Calu3 (cell line): Measurements from ENCODE around the gene LURAP1L. TPM values are rescaled to one million over a fixed set of nuclear protein-coding genes. Genes with fewer than 3 reads are reported as not detected.
A peak's percentile ranks its signal among the peaks of the same experiment; 100 is the strongest.

ENCODE experiments used
- BruUV-seq: library from RNA; stranded (reverse); fragments of 400-500 nt; replicated peaks from 2 replicates; lab custom pipeline; 2021; lab: Mats Ljungman, UMichigan
- CTCF ChIA-PET: fragments of 300-600 bp; sonication (Branson Sonifier 250); formaldehyde crosslinking; loops from one replicate; lab custom pipeline; 2022; ENCODE audit warnings: antibody characterized with exemption; lab: Charles Lee
- DNase-seq: peaks from one replicate; pipeline ENCODE4 v3.0.0; 2022
- H3K27ac Mint-ChIP-seq: one replicate; pipeline ENCODE4 v1.8.0; 2022; ENCODE audit warnings: mixed read lengths; ENCODE audit not compliant: unreplicated experiment
- H3K27me3 Mint-ChIP-seq: one replicate; pipeline ENCODE4 v1.8.0; 2022; ENCODE audit warnings: mixed read lengths; ENCODE audit not compliant: unreplicated experiment
- H3K36me3 Mint-ChIP-seq: one replicate; pipeline ENCODE4 v1.8.0; 2022; ENCODE audit warnings: mild to moderate bottlenecking, moderate library complexity, mixed read lengths; ENCODE audit not compliant: insufficient read depth, unreplicated experiment
- H3K4me1 Mint-ChIP-seq: one replicate; pipeline ENCODE4 v1.8.0; 2022; ENCODE audit warnings: mild to moderate bottlenecking, low read depth, mixed read lengths; ENCODE audit not compliant: unreplicated experiment
- H3K4me3 Mint-ChIP-seq: one replicate; pipeline ENCODE4 v1.8.0; 2022; ENCODE audit warnings: mild to moderate bottlenecking, low read depth, moderate library complexity, mixed read lengths; ENCODE audit not compliant: unreplicated experiment
- H3K9me3 Mint-ChIP-seq: one replicate; pipeline ENCODE4 v1.8.0; 2022; ENCODE audit warnings: low read depth, mixed read lengths; ENCODE audit not compliant: unreplicated experiment
- intact Hi-C: fragments of 100-400 bp; cut with micrococcal nuclease; formaldehyde crosslinking; loops from one replicate; pipeline ENCODE4 v1.10.0; 2022; ENCODE audit not compliant: unreplicated experiment
- total RNA-seq: library from RNA; stranded (reverse); gene quantifications from 2 replicates; pipeline ENCODE4 v1.2.3, GENCODE V29; 2022
- TF ChIP-seq, protein P1 (sequence below): fragments of 200-600 bp; IDR thresholded peaks from one replicate; pipeline ENCODE4 v1.8.0; 2022; ENCODE audit warnings: antibody characterized with exemption; ENCODE audit not compliant: unreplicated experiment

LURAP1L gene
- total RNA-seq, 1 experiment from 2014 or later, result 48.7 TPM

DNA sequence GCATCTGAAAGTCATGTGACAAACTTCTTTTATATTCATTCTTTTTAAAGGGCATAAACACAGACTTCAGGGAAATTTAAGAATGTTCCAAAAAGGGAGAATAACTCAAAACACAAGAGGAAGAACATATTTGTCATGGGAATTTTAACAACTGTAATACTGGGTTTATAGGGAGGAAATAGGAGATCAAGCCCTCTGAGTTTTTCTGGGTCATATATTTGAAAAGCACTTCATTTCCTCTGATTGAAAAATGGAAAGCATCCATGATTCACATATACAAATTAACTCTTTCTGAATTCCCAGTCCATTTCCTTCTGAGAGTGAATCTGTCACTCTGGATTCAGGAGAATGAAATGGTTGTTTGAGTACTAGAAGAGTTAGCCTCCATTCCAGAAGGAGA is 26.8 kb downstream of the LURAP1L start:
- CTCF ChIA-PET, result no interaction called here
- intact Hi-C loops, result no loop called here
- no peak for DNase-seq

GRCh38 chr9:12802093-12802492 is 27.3 kb downstream of the LURAP1L start:
- Mint-ChIP-seq H3K4me3 (no peak overlapping the region), H3K27ac (no peak overlapping the region), H3K36me3 (peaks cover 10% of the 10 kb centered on the region), H3K4me1 (peaks cover 23% of the 10 kb centered on the region), H3K27me3 (no peaks in the 10 kb centered on the region), H3K9me3 (peaks cover 4% of the 10 kb centered on the region)
- TF ChIP-seq, protein P1, sequence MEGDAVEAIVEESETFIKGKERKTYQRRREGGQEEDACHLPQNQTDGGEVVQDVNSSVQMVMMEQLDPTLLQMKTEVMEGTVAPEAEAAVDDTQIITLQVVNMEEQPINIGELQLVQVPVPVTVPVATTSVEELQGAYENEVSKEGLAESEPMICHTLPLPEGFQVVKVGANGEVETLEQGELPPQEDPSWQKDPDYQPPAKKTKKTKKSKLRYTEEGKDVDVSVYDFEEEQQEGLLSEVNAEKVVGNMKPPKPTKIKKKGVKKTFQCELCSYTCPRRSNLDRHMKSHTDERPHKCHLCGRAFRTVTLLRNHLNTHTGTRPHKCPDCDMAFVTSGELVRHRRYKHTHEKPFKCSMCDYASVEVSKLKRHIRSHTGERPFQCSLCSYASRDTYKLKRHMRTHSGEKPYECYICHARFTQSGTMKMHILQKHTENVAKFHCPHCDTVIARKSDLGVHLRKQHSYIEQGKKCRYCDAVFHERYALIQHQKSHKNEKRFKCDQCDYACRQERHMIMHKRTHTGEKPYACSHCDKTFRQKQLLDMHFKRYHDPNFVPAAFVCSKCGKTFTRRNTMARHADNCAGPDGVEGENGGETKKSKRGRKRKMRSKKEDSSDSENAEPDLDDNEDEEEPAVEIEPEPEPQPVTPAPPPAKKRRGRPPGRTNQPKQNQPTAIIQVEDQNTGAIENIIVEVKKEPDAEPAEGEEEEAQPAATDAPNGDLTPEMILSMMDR, result no peak
- no peak for DNase-seq
- CTCF ChIA-PET, result no interaction called here
- intact Hi-C loops, result no loop called here
- BruUV-seq, result no TSS peak

More for the DNA sequence above, 26.8 kb downstream of the LURAP1L start:
- Mint-ChIP-seq H3K36me3 (peaks cover 10% of the 10 kb centered on the region), H3K27ac (no peak overlapping the region), H3K4me1 (peaks cover 28% of the 10 kb centered on the region), H3K4me3 (no peak overlapping the region), H3K9me3 (peaks cover 4% of the 10 kb centered on the region), H3K27me3 (no peaks in the 10 kb centered on the region)
- TF ChIP-seq, protein P1, result no peak
- BruUV-seq, result no TSS peak

GRCh38 chr9:12808569-12808968 is 33.7 kb downstream of the LURAP1L start:
- Mint-ChIP-seq H3K9me3 (no peaks in the 10 kb centered on the region), H3K36me3 (peaks cover 27% of the 10 kb centered on the region), H3K4me3 (no peak overlapping the region), H3K27me3 (no peaks in the 10 kb centered on the region), H3K4me1 (peaks cover 46% of the 10 kb centered on the region), H3K27ac (peak overlapping the region; percentile 94)
- intact Hi-C loops, result no loop called here
- CTCF ChIA-PET, result no interaction called here
- no peak for DNase-seq
- BruUV-seq, result no TSS peak
- TF ChIP-seq, protein P1, result no peak

- TF ChIP-seq, protein P1, result no peak
- peak overlapping the region; percentile 7 for H3K4me3 Mint-ChIP-seq
- CTCF ChIA-PET, result interaction anchor here (0.7 to 1.1 kb wide), 2 partner anchors 25 to 75 kb away, joined by 4 read pairs; no protein-coding TSS in a partner anchor
- intact Hi-C loops, result no loop called here
- no TSS peak for BruUV-seq
- no peaks in the 10 kb centered on the region for H3K9me3 Mint-ChIP-seq
- DNase-seq, result no peak
- peak overlapping the region; percentile 94 for H3K27ac Mint-ChIP-seq
- peaks cover 52% of the 10 kb centered on the region for H3K4me1 Mint-ChIP-seq
- H3K27me3 Mint-ChIP-seq, result no peaks in the 10 kb centered on the region
- peaks cover 36% of the 10 kb centered on the region for H3K36me3 Mint-ChIP-seq
These were observed 34.9 kb downstream of the LURAP1L start for GRCh38 chr9:12809720-12810119.
